Amniotic stem cell (primary cell): ENCODE data around the gene PPP2CA.

Experiments
- DNase-seq: peaks from one replicate; lab custom pipeline; 2025; lab: John Stamatoyannopoulos, UW

Gene PPP2CA

GRCh38 chr5:134148316-134148715 is 77.6 kb downstream of the PPP2CA start:
- no peak for DNase-seq

- DNase-seq, result no peak
Measured at GRCh38 chr5:134146651-134147518, 79.0 kb downstream of the PPP2CA start.

- DNase-seq, result peak; percentile 32
Measured at GRCh38 chr5:134145779-134146581, 79.9 kb downstream of the PPP2CA start.

GRCh38 chr5:134145041-134145757 is 80.7 kb downstream of the PPP2CA start:
- no peak for DNase-seq
